Activated T-cell treated with anti-CD3 and anti-CD28 coated beads for 24 hours (primary cell): Measurements from ENCODE around the gene CBX8.
"Not testable (repeated sequence)": the region's sequence is repeated elsewhere in the genome, so short reads cannot be mapped to it uniquely, and the experiment has no call there.

Source experiments
- DNase-seq: peaks from one replicate; pipeline ENCODE4 v3.0.0-alpha.2; 2020; ENCODE audit warnings: low read depth

The CBX8 gene

DNA sequence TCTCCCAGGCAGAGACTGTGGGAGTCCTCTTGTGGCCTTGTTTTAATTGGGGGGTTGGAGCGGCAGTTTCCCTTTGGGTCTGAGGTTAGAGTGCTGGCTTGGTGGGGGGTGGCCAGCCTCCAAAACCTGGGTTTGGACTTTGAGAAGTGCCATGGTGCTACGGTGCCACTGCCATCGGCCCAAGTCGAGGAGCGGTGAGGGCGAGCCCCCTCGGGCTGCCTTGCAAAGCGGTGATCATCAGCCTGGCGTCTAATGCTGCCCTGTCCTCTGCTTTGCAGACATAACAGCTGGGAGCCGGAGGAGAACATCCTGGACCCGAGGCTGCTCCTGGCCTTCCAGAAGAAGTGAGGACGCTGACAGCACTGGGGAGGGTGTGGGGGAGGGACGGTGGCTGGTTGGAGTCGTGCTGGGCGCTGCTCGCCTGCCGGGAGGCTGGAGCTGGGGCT, 17.8 kb downstream of the CBX8 start:
- DNase-seq: no peak

DNA sequence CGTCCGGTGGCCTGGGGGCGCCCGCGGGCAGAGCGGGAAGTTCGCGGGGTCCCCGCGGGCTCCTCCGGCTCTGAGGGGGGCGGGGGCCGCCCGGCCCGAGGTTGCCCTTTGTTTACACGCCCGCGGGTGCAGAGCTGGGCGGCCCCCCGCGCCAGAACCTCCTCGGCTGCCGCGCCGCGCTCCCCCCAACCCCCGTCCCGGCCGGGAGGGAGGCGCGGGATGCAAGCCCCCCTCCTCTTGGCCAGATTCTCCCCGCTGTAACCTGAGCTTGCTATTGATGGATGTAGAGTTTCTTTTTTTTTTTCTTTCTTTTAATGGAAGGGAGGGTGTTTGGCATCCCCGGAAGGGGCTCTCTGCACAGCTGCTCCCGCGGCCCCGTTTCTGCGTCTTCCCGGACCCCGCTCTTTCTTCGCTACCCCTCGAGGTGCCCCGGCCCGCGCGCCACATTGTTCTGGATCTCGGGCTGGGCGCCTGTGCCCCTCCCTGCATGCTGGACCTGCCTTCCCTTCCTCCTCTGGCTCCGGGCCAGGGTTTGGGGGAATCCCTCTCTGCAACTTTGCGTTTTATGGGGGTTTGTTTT, 18.3 kb downstream of the CBX8 start:
- no peak for DNase-seq

DNA sequence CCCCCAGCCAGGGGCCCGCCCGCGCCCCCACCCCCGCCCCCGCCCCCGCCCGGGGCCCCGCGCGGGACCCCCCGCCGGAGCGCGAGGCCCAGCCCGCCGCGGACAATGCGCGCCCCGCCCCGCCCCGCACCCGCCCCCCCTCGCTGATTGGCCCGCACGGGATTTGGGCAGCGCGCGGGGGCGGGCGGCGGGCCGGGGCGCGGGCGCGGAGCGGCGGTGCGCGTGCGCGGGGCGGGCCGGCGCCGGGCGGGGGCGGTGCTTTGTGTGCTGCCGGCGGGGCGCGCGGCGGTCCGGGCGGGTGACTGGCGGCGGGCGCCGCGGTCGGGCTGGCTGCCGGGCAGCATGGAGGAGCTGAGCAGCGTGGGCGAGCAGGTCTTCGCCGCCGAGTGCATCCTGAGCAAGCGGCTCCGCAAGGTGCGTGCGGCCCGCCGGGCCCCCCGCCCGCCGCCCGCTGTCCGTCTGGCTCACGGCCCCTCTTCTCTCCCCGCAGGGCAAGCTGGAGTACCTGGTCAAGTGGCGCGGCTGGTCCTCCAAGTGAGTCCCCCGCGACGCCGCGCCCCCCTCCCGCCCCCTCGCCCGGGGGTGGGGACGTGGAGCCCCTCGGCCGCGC, 18.9 kb downstream of the CBX8 start, which contains the start of gene CBX2:
Gene CBX2 (plus strand): TSS at position 255 of the 610 bp plus-strand sequence. CDS start 88 bp downstream, at position 343.
- DNase-seq: peak; percentile 78

DNA sequence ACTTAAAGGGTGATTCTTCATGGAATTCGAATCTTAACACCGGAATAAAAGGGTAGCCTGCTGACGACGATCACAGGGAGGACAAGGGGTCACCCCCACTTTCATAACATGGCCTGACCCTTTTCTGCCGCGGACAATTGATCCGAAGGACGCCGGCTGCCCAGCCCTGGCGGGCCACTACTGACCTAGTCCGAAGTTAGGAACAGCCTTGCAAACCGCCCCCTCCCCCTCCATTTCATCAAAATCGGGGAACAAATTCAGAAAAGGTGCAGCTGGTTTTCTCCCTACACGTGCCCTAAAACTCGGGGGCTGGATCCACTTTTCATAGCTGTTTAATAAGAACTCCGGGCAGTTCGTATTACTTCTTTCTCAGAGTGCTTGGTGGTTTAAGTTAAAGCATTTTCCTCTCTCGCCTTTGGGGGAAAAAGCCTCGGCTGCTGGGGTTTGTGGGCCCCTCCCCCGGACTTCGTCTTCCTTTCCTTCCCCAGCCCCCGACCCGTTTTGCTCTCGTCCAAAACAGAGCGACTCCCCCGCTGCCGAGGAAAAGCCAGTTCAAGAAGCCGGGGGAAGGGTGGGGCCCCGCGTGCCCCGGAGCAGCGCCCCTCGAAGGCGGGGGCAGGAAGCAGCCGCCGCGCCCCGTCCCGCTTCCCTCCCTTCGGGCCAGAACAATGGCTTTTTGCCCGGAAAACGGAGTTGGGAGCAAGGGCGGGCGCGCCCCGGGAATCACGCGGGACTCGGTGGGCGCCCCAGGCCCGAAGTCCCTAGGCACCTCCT, 19.6 kb downstream of the CBX8 start:
- DNase-seq: no peak

DNA sequence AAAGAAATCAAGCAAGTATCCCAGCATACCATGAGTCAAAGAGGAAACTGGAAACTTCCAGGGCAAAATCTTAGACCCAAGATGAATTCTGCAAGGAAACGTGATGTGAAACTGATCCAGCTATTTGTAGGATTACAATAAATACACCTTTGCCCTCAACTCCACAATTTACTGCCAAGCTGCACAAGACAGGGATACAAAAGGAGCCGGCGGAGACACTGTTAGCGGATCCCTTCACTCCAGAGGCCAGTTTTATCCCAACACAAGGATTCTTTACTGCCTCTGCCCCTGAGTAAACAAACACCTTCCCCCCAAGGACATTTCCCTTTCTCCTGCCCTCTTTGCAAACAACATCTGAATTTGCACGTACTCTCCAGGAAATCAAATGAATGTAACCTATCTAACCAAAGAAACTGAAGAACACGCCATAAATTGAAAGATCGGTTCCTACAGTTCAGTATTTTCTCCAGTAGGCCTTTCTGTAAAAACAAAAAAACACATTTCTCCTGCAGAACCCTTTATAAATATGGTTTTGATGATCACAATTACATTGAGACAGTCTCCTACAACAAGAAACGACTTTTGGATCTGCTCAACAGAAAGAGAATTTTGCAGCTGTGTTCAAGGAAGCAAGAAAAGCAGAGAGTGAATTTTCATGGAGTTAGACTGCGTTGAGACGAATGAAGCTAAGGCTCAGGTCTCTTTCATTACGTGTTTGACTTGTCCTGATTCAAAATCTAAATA, 20.3 kb downstream of the CBX8 start:
- no peak for DNase-seq

DNA sequence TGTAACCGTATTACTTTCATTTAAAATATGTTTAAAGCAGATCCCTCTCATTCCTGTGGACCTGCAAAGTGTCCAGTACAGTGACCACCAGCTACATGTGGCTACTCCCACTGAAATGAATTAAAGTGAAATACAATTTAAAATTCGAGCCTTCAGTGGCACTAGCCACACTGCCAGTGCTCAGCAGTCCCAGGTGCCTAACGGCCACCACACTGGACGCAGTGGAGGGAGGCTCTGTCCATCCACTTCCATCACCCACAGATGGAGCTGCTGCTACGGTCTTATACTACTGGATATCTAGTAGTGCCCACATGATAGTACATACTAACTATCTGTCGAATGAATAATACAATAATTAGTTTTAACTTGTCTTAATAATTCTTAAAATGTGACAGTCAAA, 21.2 kb downstream of the CBX8 start:
- no peak for DNase-seq

DNA sequence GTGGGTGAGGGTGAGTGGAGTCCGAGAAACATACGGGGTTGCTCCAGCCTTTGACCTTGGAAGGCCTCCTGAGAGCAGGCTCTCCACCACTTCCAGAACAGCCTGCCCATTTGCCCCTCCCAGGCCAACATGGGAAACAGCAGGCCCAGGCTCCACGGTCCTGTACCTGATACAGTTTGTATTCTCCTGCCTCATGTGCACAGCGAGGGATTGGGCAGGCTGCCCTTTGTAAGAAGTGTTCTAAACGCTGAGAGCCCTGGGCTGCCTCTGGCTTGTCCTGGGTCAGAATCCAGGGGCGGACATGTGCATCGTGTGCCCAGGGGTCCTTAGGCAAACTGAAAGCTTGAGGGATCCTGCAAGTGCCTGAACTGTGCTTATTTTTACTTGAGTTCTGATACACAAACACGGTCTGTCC, 22.3 kb downstream of the CBX8 start:
- DNase-seq: no peak

DNA sequence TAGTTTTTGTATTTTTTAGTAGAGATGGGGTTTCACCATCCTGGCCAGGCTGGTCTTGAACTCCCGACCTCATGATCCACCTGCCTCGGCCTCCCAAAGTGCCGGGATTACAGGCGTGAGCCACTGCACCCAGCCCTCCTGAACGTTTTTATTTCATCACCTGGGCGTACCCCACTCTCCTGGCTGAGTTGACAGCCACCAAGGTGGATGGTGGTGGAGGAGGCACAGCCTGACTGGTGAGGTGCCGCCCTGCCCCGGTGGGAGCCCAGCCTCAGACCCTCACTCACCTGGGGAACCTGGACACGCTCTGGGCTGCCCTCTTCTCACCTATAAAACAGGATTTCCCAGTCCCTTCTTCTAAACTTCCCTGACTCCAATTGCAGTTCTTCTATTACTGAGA, 24.2 kb downstream of the CBX8 start:
- not testable (repeated sequence) for DNase-seq

DNA sequence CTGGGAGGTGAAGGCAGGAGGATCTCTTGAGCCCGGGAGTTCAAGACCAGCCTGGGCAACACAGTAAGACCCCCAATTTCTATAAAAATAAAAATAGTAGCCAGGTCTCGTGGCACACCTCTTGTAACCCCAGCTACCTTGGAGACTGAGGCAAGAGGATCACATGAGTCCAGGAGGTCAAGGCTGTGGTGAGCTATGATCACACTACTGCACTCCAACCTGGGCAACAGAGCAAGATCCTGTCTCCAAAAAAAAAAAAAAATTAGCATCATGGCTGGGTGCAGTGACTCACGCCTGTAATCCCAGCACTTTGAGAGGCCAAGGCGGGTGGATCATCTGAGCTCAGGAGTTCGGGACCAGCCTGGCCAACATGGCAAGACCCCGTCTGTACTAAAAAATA, 25.6 kb downstream of the CBX8 start:
- DNase-seq: no peak

DNA sequence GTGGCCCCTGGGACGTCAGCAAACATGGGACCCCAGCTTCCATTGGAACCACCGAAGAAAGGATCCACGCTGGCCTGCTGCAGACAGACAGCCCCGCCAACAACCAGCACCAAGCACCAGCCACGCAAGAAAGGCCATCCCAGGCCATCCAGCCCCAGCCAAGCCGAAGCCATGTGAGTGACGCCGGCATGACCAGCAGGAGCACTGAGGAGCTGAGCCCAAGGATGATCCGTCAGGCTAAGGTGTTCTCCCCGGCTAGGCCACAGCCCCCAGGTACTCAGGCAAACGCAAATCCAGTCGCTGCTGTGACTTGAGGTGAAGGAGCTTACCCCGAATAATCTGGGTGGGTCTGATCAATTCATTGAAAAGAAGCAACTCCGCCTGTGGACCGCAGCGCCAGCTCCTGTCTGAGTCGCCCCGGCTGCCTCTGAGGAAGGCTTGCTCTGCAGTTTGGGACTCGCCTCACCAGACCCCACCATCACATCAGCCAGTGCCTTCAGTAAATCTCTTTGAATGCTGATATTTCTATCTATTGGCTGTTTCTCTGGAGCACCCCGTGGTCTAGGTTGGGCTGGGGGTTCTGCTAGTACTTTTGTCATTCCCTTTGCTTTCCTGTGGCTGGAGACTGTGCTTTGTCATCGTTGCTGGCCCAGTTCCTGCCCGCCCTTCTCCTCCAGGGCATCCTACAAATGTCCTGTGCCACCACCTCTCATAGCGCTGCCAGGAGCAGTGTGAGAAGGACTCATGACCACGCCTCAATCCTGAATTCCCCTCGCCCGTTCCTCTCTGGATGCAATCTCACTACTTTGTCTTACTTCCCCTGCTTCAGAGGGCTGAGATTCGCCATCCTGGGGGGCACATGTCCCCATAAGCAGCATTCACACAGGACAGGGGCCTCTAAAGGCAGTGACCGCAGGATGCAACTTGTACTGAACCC, 27.0 kb downstream of the CBX8 start:
- no peak for DNase-seq

DNA sequence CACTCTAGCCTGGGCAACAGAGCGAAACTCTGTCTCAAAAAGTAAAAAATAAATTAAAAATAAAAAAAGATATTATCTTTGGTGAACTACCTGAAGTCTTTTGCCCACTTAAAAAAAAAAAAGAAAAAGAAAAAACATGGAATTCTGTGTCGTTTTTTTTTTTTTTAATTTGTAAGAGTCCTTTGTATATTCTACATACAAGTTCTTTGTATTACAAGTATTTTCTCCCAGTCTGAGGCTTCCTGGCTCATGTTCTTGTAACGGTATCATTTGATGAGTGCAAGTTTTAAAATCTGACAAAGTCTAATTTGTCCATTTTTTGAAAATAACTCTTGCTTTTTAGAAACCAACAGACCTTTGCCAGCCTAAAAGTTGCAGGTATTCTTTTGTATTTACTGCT, 31.2 kb downstream of the CBX8 start:
- no peak for DNase-seq

DNA sequence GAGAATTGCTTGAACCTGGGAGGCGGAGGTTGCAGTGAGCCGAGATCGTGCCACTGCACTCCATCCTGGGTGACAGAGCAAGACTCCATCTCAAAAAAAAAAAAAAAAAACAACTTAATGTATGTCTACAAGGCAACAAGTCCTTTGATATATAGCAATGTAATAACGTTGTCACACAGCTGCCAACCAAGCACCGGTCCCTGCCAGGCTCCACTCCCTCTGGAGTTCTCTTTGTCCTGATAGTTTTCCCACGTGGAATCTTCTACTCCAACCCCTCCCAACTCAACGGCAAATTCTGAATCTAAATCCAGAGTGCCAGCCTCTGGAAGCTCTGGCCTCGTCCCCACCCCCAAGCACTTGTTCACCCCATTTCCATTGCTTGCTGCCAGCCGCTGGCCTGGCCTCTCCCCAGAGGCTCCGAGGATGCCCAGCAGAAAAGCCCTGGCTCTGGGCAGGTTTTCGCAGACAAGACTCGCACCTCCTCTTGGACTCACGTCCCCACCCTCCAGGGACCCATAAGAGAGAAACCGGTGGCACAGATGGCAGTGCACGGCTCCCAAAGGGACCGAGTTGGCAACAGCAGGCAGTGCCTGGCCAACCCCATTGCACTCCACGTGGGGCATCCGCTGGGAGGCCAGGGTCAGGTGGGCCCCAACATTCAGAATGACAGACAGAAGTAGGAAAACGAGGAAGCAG, 34.8 kb downstream of the CBX8 start:
- no peak for DNase-seq

DNA sequence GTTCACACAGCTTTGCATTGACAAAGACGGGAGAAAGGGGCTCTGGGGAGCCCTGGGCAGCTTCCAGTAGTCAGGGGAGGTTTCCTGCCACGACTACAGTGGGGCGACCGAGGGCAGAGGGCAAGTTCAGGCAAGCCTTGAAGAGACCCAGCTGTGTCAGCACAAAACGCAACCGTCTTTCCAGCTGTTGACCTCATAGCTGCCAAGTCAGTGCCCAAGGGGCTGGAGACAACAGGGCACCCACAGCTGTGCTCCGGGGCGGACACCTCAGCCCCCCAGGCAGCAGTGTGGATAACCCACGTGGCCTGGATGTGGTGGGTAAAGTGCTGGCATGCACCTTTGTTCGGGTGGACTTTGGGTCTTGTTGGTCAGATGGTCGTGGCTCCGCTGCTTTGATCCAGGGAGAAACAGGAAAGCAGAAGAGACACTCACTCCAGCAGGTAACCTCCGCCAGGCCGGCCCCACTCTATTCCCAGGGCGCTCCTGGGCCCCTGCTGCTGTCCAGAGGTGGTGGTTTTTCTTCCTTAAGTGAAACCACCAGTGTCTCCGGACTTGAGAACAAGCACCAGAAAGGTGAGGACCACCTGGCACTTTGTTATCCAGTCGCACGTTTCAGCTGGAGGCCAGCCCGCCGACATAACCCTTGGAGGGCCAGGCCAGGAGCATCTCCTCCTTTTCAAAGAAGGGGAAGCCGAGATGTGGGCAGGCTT, 36.5 kb downstream of the CBX8 start:
- no peak for DNase-seq

DNA sequence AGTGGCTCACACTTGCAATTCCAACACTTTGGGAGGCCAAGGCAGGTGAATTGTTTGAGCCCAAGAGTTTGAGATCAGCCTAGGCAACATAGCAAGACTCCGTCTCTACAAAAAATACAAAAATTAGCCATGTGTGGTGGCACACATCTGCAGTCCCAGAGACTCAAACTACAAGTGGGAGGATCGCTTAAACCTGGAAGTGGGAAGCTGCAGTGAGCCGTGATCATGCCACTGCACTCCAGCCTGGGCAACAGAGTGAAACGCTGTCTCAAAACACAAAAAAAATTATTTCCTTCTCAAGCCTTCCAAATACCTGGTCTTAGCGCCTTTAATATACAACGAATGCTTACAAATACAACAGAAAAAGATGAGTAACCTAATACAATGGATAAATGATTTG, 38.6 kb downstream of the CBX8 start:
- no peak for DNase-seq

DNA sequence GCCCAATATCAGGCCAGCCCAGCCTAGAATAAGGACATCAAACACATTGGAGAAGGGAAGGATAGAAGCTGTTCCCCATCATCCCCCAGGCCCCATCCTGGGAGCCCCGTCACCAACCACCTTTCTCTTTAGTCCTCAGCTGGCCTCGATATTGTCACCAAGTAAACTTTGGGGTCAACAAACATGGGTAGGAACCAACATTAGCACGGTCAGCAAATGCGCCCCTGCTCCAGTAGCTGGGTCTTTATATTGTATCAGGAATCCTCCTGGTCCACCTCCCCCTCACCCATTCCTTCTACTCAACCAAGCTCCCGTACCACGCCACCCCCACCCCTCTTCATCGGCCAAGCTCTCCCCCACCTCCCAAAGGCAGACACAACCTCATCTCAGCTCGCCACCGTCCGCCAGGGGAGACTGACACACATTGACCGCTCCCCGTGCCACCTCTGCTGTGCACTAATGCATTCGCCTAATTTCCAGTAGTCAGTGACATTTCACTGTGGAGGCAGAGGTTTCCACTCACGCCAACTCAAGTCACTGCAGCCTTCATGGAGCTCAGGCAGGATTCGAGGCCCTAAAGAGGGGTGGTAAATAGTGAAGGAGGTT, 39.6 kb downstream of the CBX8 start:
- no peak for DNase-seq

DNA sequence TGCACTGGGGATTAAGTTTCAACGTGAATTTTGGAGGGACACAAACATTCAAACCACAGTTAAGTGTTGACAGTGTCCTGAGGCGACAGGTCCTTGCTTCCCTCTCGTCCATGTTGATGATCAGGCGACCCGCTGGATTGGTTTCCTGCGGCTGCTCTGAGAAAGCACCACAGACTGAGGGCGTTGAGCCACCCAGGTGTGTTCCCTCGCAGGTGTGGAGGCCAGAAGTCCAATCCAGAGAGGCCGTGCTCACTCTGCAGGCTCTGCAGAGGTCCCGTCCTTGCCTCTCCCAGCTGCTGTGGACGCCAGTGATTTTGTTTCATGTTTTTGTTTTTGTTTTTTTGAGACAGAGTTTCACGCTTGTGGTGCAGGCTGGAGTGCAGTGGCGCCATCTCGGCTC, 41.3 kb downstream of the CBX8 start:
- DNase-seq: no peak

DNA sequence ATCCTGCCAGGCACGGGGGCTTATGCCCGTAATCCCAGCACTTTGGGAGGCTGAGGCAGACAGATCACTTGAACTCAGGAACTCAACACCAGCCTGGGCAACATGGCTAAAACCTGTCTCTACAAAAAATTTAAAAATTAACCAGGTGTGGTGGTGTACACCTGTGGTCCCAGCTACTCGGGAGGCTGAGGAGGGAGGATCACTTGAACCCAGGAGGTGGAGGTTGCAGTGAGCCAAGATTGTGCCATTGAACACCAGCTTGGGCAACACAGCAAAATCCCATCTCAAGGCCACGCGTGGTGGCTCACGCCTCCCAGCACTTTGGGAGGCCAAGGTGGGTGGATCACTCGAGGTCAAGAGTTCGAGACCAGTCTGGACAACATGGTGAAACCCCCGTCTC, 42.0 kb downstream of the CBX8 start:
- not testable (repeated sequence) for DNase-seq

DNA sequence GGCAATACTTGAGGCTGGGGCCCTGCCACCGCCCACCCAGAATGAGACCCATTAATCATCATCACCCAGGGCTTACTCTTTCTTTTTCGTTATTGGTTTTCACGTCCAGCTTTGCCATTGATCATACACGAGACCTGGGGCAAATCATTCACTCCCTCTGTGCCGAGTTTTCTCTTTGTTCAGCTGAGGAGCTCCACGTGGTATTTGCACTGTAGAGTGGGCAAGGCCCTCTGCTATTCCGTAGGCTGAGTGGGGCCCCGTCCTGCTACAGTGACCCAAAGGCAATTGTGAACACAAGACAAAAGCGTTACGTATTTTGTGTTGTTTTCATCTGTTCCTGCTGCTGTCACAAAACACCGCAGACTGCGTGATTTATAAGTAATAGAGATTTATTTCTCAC, 42.5 kb downstream of the CBX8 start:
- no peak for DNase-seq

DNA sequence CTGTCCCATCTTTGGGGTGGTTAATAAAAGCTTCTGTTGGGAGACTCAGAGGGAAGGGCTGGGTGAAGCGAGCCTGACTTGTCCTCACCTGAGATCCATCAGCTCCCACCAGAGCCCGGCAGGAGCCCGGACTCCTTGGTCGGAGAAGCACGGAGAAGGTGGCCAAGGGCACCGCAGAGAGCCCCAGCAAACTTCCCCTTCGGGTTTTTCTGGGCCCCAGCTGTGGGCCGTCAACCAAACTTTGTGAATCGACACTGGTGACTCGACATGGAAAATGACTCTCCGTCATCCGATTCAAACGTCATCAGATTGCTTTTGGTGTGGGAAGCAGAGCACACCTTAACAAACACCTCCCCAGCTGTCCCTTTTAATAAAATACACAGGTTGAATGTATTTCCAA, 44.7 kb downstream of the CBX8 start:
- peak; percentile 28 for DNase-seq
